ENCODE results near the gene PNMA8A. TPM values are rescaled to one million over a fixed set of nuclear protein-coding genes. Genes with fewer than 3 reads are reported as not detected.

The PNMA8A gene
- total and polyA plus RNA-seq, 2 of the 13 experiments (the other 11 are each of a cell fraction or from before 2014, with no cell fraction given) = 0.13 to 0.51 TPM

GRCh38 chr19:46513461-46514236, 42.3 kb upstream of the PNMA8A start (continued):
- TF ChIP-seq, protein P1, sequence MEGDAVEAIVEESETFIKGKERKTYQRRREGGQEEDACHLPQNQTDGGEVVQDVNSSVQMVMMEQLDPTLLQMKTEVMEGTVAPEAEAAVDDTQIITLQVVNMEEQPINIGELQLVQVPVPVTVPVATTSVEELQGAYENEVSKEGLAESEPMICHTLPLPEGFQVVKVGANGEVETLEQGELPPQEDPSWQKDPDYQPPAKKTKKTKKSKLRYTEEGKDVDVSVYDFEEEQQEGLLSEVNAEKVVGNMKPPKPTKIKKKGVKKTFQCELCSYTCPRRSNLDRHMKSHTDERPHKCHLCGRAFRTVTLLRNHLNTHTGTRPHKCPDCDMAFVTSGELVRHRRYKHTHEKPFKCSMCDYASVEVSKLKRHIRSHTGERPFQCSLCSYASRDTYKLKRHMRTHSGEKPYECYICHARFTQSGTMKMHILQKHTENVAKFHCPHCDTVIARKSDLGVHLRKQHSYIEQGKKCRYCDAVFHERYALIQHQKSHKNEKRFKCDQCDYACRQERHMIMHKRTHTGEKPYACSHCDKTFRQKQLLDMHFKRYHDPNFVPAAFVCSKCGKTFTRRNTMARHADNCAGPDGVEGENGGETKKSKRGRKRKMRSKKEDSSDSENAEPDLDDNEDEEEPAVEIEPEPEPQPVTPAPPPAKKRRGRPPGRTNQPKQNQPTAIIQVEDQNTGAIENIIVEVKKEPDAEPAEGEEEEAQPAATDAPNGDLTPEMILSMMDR (CRISPR knock-in tag; IDR thresholded peaks at IDR 0.05) = peak; percentile 97
- TF ChIP-seq CHD4 (IDR thresholded peaks at IDR 0.05; ENCODE audit: borderline replicate concordance, low read length) (peak; percentile 84; the same call in 1 of the 2 replicates), NFRKB (IDR thresholded peaks at IDR 0.05) (no peak), SP5 (CRISPR knock-in tag; IDR thresholded peaks at IDR 0.05; ENCODE audit: borderline replicate concordance, low read depth) (no peak), ZNF746 (CRISPR knock-in tag; IDR thresholded peaks at IDR 0.05) (no peak), SMAD3 (CRISPR knock-in tag; IDR thresholded peaks at IDR 0.05) (0 out of 2 replicates have a peak, but pooled peaks have one; percentile 31), SMC3 (IDR thresholded peaks at IDR 0.05; ENCODE audit: low read length) (peak; percentile 22; the same call in 1 of the 2 replicates), ZNF263 (CRISPR knock-in tag; IDR thresholded peaks at IDR 0.05) (peak; percentile 99), ZMYM3 (CRISPR knock-in tag; IDR thresholded peaks at IDR 0.05) (peak; percentile 78; the same call in 1 of the 2 replicates), NFKB2 (CRISPR knock-in tag; IDR thresholded peaks at IDR 0.05; ENCODE audit: borderline replicate concordance) (peak; percentile 49; the same call in 1 of the 2 replicates), GATA4 (IDR thresholded peaks at IDR 0.05; ENCODE audit: borderline replicate concordance, low read depth) (no peak)
- TF ChIP-seq, protein P2, sequence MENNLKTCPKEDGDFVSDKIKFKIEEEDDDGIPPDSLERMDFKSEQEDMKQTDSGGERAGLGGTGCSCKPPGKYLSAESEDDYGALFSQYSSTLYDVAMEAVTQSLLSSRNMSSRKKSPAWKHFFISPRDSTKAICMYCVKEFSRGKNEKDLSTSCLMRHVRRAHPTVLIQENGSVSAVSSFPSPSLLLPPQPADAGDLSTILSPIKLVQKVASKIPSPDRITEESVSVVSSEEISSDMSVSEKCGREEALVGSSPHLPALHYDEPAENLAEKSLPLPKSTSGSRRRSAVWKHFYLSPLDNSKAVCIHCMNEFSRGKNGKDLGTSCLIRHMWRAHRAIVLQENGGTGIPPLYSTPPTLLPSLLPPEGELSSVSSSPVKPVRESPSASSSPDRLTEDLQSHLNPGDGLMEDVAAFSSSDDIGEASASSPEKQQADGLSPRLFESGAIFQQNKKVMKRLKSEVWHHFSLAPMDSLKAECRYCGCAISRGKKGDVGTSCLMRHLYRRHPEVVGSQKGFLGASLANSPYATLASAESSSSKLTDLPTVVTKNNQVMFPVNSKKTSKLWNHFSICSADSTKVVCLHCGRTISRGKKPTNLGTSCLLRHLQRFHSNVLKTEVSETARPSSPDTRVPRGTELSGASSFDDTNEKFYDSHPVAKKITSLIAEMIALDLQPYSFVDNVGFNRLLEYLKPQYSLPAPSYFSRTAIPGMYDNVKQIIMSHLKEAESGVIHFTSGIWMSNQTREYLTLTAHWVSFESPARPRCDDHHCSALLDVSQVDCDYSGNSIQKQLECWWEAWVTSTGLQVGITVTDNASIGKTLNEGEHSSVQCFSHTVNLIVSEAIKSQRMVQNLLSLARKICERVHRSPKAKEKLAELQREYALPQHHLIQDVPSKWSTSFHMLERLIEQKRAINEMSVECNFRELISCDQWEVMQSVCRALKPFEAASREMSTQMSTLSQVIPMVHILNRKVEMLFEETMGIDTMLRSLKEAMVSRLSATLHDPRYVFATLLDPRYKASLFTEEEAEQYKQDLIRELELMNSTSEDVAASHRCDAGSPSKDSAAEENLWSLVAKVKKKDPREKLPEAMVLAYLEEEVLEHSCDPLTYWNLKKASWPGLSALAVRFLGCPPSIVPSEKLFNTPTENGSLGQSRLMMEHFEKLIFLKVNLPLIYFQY (CRISPR knock-in tag; IDR thresholded peaks at IDR 0.05; ENCODE audit: borderline replicate concordance) = 0 out of 2 replicates have a peak, but pooled peaks have one; percentile 56
- TF ChIP-seq, protein P3, sequence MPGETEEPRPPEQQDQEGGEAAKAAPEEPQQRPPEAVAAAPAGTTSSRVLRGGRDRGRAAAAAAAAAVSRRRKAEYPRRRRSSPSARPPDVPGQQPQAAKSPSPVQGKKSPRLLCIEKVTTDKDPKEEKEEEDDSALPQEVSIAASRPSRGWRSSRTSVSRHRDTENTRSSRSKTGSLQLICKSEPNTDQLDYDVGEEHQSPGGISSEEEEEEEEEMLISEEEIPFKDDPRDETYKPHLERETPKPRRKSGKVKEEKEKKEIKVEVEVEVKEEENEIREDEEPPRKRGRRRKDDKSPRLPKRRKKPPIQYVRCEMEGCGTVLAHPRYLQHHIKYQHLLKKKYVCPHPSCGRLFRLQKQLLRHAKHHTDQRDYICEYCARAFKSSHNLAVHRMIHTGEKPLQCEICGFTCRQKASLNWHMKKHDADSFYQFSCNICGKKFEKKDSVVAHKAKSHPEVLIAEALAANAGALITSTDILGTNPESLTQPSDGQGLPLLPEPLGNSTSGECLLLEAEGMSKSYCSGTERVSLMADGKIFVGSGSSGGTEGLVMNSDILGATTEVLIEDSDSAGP (CRISPR knock-in tag; IDR thresholded peaks at IDR 0.05; ENCODE audit: borderline replicate concordance) = peak; percentile 29; the same call in 1 of the 2 replicates
- TF ChIP-seq, protein P4, sequence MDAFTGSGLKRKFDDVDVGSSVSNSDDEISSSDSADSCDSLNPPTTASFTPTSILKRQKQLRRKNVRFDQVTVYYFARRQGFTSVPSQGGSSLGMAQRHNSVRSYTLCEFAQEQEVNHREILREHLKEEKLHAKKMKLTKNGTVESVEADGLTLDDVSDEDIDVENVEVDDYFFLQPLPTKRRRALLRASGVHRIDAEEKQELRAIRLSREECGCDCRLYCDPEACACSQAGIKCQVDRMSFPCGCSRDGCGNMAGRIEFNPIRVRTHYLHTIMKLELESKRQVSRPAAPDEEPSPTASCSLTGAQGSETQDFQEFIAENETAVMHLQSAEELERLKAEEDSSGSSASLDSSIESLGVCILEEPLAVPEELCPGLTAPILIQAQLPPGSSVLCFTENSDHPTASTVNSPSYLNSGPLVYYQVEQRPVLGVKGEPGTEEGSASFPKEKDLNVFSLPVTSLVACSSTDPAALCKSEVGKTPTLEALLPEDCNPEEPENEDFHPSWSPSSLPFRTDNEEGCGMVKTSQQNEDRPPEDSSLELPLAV (CRISPR knock-in tag; conservative IDR thresholded peaks at IDR 0.05; ENCODE audit: low read depth) = no peak
- TF ChIP-seq, protein P5, sequence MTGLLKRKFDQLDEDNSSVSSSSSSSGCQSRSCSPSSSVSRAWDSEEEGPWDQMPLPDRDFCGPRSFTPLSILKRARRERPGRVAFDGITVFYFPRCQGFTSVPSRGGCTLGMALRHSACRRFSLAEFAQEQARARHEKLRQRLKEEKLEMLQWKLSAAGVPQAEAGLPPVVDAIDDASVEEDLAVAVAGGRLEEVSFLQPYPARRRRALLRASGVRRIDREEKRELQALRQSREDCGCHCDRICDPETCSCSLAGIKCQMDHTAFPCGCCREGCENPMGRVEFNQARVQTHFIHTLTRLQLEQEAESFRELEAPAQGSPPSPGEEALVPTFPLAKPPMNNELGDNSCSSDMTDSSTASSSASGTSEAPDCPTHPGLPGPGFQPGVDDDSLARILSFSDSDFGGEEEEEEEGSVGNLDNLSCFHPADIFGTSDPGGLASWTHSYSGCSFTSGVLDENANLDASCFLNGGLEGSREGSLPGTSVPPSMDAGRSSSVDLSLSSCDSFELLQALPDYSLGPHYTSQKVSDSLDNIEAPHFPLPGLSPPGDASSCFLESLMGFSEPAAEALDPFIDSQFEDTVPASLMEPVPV (CRISPR knock-in tag; IDR thresholded peaks at IDR 0.05) = no peak
- TF ChIP-seq, protein P6, sequence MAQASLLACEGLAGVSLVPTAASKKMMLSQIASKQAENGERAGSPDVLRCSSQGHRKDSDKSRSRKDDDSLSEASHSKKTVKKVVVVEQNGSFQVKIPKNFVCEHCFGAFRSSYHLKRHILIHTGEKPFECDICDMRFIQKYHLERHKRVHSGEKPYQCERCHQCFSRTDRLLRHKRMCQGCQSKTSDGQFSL (CRISPR knock-in tag; IDR thresholded peaks at IDR 0.05) = no peak

Measured in HepG2 (cell line).